Hematopoietic multipotent progenitor cell treated with erythropoietin and hydrocortisone succinate and interleukin-3 and kit ligand, for 6 days (in vitro differentiated cells): ENCODE results near the gene DMRTC2.
A peak's percentile ranks its signal among the peaks of the same experiment; 100 is the strongest.

Source experiments
- DNase-seq: peaks from one replicate; pipeline ENCODE4 v3.0.0-alpha.2; 2015

Gene DMRTC2

DNA sequence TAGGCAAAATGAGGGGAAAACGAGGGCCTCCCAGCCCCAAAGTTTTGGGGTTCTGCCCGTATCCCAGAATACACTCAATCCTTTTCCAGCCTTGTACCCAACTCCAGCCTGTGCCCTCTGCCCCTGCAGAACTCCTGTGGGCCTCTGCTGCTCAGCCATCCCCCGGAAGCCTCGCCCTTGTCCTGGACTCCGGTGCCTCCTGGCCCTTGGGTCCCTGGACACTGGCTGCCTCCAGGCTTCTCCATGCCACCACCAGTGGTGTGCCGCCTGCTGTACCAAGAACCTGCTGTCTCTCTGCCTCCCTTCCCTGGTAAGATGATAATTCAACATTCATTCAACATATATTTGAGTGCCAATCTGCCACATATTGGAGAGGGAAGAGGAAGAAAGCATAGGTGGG is 3.8 kb downstream of the DMRTC2 start:
- DNase-seq = no peak

DNA sequence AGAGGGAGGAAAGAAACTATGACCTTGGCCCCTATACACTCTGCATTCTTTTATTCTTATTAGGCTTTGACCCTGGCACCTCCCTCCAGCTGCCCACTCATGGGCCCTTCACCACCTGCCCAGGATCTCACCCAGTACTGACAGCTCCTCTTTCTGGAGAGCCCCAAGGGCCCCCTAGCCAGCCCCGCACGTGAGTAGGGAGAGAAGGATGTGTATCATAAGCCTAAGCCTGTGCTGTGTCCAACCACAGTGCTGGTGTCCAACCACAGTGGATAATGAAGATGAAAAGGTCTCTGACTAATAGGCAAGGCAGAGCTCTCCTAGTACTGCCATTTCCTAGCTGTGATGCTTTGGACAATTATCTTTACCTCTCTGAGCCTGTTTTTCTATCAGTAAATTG is 4.2 kb downstream of the DMRTC2 start:
- DNase-seq = no peak

GRCh38 chr19:41850381-41850780 is 5.5 kb downstream of the DMRTC2 start:
- DNase-seq = no peak

DNA sequence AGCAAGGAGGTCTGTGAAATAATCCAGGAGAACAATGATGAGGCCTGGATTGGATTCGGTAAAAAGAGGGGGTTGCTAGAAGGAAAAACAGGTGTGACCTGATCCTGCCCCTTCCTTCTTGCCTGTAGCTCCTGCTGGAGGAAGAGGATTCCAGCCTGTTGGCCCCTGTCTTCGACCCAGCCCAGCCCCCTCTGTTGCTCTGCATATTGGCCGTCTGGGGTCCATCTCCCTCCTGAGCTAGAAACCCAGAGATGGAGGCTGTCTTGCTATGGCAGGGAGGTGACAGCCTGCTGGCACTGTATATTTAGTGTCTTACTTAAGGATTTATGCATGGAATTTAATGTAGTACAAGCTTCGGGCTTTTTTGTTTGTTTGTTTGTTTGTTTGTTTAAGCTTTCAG is 6.6 kb downstream of the DMRTC2 start:
- DNase-seq = no peak

GRCh38 chr19:41853344-41853743 is 8.5 kb downstream of the DMRTC2 start:
- DNase-seq = no peak

GRCh38 chr19:41853768-41854167 is 8.9 kb downstream of the DMRTC2 start:
- DNase-seq = no peak

DNA sequence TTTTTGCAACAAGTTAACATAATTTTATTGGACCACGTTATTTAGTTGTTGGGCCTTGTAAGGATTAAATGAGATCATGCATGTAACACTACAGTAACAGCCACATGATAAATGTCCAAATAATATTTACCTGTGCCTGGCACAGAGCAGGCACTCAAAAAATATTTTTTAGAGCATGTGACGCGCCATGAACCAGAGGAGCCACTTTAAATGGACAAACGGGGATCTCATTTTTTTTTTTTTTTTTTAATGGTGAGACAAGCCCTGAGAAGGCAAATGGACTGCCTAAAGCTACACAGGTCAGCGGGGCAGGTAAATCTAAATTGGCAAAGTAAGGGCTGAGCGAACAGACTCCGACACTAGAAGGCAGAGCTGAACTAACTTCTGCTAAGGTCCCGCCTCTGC is 14.4 kb downstream of the DMRTC2 start:
- no peak for DNase-seq

DNA sequence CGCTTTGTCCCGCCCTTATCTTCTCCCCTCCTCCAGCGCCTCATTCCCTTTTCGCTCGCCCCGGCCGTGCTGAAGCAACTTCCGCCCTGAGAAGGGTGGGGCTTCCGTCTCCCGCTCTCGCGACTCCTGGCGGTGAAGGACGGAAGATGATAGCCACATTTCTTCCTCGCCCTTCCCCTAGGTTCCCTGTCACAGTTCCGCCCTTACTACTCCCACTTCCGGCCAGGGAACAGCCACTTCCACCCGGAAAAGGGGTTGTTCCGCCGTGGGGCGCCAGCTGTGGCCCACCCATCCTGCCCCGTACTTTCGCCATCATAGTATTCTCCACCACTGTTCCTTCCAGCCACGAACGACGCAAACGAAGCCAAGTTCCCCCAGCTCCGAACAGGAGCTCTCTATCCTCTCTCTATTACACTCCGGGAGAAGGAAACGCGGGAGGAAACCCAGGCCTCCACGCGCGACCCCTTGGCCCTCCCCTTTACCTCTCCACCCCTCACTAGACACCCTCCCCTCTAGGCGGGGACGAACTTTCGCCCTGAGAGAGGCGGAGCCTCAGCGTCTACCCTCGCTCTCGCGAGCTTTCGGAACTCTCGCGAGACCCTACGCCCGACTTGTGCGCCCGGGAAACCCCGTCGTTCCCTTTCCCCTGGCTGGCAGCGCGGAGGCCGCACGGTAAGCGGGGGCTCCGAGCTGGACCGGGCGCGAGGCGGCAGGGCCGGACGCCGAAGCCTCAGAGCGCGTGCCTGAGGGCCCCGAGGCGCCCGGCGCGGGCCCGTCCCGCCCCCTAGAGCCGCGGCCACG is 15.0 kb downstream of the DMRTC2 start, which contains the start of gene RPS19:
TSS of gene RPS19 (plus strand) at position 638 of the 801 bp plus-strand sequence. CDS start 520 bp downstream, outside the sequence.
- peak; percentile 99 for DNase-seq

DNA sequence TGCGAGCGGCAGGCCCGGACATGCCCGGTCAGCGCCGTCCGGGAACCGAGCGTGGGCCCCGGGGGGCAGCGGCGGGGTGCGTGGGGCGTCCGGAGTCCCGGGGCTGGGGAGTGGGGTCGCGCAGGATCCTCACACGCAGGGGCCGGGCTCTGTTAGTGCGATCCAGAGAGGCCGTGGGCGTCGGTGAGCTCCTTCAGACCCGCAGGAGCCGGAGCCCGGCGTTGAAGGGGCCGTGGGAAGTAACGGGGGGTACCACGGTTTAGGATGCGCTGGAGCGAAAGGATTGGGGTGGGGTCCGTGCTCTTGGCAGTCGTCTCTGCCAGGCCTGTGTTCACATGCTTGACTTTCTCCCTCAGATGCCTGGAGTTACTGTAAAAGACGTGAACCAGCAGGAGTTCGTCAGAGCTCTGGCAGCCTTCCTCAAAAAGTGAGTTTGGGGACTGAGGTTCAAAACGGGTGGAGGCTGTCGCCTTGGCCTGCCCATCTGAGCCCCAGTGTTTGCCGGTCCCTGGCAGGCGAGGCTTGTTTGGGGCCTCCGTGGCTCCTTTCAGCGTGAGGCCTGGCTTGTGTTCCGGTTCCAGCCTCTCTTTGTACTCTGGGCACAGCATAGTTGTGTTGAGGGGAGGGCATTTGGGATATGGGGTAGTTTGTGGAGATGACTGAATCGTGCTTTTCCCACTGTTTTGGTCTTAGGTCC is 15.7 kb downstream of the DMRTC2 start:
- no peak for DNase-seq

DNA sequence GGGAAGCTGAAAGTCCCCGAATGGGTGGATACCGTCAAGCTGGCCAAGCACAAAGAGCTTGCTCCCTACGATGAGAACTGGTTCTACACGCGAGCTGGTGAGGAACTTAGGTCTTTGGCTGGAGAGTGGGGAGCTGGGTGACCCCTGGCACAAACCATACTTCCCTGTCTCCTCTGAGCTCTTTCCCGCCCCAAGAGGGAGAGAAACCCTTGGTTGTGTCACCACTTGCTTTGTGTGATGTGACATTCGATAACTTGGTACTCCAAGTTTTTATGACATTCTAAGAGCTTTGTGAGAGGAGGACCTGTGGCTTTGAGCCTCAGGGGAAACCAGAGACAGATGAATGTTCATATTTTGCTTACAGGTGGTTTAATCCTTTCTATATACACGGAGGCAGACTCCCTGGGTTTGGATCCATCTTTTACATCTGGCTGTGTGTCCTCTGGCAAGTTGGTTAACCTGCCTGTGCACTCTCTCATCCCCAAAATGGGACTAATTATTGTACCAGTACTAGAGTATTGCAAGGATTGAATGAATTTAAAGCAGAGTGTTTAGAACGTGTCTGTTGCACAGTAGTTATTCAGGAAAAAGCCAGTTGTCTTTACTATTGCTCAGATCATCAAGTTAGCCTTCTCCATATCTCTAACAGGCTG is 16.4 kb downstream of the DMRTC2 start:
- DNase-seq = no peak

- DNase-seq = no peak
Measured at GRCh38 chr19:41861846-41862245, 17.0 kb downstream of the DMRTC2 start.

- no peak for DNase-seq
Measured at GRCh38 chr19:41862445-41862986, 17.7 kb downstream of the DMRTC2 start.

GRCh38 chr19:41863209-41863931 is 18.5 kb downstream of the DMRTC2 start:
- DNase-seq = peak; percentile 63

DNA sequence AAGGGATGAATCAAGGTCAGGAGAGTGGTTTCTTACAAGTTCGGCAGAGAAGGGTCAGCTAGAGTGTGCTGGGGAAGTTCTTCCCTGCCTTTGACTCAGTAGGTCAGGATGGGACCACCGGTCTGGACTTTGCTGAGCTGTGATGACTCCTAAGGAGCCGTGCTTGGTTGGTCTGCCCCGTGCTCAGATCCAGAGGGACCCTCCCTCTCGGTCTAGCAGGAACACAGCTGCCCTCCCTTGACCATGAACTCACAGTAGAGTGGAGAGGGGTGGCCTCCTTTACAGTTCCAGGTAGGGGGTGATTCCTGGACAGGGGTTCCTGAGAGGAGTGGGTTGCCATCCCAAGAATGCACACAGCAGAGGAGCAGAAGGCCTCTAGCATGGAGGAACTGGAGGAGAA is 19.5 kb downstream of the DMRTC2 start:
- no peak for DNase-seq

DNA sequence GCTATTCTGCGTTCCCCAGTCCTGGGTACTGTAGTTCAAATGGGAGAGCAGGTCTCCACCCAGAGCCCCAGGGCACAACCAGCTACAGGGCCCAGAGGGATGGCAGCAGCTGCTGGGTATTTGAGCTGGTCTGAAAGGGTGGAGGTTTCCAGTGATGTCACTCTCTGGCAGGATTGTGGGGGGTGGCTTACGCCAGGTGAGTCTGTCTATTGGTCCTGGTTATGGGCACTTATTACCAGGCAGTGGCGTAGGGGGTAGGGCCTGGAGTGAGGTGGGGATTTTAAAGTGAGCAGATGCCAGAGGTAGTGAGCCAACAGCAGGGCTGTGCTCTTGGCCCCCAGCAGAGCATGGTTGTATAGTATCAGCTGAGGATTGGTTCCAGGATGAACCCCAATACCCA is 21.4 kb downstream of the DMRTC2 start:
- DNase-seq = no peak

GRCh38 chr19:41868120-41868988 is 23.5 kb downstream of the DMRTC2 start:
- DNase-seq = no peak

- DNase-seq = no peak
Measured at GRCh38 chr19:41868989-41869300, 24.1 kb downstream of the DMRTC2 start.

GRCh38 chr19:41869374-41869955 is 24.6 kb downstream of the DMRTC2 start:
- DNase-seq = no peak

DNA sequence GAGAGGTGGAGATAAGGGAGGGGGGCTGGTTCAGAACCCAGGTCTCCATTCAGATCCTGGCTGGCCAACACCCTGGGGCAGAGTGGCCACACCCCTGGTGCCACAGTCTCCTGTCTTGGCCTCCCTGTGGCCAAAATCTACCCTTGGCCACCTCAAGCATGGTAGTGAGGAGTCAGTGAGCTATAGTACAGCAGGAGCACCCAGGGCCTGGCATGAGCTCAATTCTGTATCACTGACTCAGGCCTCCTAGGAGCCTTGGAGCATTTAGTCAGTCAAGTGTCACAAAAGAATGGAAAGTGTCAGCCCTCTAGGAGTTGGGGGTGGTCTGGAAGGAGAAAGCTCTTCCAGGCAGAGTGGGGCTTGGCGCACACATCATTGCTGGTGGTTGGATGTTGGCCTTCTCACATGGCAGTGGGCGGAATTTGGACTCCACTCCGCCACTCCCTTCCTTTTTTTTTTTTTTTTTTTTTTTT is 25.6 kb downstream of the DMRTC2 start:
- peak; percentile 59 for DNase-seq

DNA sequence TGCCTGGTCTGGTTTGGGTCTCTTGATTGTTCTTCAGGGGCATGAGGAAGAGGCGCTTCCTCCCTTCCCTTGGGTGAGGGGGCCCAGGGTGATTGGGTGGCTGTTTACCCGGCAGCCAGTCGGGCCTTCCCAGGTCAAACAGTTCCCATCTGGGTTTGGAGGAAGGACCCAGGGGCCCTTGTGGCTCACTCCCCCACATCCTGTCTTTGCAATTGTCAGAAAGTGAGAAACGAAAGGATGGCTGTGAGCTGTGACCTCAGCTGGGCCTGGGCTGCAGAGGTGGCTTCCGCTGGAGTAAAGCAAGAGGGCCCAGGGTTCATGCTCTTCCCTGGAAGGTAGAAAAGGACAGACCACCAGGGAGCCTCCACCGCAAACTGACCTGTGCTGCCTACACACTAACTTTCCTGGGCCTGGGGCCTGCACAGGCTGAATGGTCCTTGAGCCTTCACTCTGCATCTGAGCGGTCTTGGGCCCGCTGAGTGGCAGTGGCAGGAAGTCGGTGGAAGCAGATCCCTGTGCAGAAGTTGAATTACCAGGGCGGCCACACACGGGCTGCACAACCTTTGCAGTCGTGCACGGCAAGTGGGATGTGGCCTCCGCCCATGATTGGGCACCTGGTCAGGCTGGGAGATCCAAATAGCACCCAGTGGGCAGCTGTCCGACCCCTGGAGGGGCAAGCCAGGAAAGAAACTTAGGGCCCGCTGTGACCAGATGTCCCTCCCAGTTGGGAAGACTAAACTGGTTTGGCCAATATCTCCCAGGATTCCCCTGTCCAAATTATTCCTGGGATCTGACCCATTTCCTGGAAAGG is 26.9 kb downstream of the DMRTC2 start:
- DNase-seq = peak; percentile 54

DNA sequence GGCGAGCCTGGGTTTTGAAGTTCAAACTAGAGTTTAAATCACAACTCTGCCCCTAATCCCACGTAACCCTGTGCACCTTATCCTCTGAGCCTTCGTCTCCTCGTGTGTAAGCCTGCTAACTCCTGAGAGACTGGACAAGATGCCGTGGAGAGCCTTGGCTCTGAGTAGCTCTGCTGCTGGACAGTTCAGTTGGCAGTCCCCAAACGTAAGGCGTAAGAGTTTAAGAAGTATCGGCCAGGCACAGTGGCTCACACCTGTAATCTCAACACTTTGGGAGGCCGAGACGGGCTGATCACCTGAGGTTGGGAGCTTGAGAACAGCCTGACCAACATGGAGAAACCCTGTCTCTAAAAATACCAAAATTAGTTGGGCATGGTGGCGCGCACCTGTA is 27.5 kb downstream of the DMRTC2 start:
- DNase-seq = no peak
